ENCODE data around the gene FBXL2.
A peak's percentile ranks its signal among the peaks of the same experiment; 100 is the strongest.

Gene FBXL2

DNA sequence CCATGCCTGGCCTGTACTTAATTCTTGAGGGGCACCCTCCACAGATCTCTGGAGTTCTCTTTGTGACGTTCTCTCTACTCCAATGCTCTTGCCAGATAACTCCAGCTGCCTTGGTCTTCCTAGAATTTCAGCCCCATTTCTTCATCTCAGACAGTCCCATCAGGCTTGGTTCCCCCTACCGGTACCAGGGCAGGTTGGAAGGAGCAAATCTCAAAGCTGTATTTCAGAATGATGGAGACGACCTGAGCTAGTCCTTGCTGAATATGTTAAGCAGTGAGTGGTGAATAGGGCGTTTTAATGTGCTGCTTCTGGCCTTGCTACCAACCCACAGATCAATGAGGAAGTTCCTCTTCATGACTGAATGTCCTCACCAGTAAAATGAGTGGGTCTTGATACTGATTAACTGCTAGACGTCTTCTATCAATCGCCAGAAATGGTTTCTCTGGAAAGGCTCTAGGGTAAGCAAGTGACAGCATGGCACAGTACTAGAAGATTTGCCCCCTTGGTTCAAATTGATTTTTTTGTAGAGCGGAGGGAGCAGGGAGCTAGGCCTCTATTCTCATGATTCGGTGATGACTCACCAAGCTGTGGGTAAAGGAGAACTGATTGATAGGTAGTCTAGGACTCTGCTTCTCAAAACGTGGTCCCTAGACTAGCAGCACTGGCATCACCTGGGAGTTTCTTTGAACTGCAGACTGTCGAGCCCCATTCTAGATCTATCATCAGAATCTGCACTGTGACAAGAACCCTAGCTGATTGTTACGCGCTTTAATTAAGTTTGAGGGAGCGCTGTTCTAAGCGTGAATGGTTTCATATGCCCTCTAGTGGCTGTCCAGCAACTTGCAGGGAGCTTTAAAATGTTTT, 95.2 kb downstream of the FBXL2 start (continued):
- TF ChIP-seq, protein P1, sequence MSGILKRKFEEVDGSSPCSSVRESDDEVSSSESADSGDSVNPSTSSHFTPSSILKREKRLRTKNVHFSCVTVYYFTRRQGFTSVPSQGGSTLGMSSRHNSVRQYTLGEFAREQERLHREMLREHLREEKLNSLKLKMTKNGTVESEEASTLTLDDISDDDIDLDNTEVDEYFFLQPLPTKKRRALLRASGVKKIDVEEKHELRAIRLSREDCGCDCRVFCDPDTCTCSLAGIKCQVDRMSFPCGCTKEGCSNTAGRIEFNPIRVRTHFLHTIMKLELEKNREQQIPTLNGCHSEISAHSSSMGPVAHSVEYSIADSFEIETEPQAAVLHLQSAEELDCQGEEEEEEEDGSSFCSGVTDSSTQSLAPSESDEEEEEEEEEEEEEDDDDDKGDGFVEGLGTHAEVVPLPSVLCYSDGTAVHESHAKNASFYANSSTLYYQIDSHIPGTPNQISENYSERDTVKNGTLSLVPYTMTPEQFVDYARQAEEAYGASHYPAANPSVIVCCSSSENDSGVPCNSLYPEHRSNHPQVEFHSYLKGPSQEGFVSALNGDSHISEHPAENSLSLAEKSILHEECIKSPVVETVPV (CRISPR knock-in tag; IDR thresholded peaks at IDR 0.05) = no peak

DNA sequence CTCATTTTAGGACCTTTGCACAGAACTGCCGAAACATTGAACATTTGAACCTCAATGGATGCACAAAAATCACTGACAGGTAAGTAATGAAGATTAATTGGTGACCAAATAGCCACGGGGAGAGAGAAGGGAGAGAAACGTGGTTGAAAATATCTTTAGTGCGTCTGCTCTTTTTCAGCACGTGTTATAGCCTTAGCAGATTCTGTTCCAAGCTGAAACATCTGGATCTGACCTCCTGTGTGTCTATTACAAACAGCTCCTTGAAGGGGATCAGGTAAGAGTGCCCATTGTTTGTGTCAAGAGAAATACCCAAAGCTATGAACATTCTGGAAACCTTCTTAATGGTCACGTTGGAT, 95.8 kb downstream of the FBXL2 start:
- TF ChIP-seq, protein P2, sequence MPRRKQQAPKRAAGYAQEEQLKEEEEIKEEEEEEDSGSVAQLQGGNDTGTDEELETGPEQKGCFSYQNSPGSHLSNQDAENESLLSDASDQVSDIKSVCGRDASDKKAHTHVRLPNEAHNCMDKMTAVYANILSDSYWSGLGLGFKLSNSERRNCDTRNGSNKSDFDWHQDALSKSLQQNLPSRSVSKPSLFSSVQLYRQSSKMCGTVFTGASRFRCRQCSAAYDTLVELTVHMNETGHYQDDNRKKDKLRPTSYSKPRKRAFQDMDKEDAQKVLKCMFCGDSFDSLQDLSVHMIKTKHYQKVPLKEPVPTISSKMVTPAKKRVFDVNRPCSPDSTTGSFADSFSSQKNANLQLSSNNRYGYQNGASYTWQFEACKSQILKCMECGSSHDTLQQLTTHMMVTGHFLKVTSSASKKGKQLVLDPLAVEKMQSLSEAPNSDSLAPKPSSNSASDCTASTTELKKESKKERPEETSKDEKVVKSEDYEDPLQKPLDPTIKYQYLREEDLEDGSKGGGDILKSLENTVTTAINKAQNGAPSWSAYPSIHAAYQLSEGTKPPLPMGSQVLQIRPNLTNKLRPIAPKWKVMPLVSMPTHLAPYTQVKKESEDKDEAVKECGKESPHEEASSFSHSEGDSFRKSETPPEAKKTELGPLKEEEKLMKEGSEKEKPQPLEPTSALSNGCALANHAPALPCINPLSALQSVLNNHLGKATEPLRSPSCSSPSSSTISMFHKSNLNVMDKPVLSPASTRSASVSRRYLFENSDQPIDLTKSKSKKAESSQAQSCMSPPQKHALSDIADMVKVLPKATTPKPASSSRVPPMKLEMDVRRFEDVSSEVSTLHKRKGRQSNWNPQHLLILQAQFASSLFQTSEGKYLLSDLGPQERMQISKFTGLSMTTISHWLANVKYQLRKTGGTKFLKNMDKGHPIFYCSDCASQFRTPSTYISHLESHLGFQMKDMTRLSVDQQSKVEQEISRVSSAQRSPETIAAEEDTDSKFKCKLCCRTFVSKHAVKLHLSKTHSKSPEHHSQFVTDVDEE (CRISPR knock-in tag; IDR thresholded peaks at IDR 0.05) = no peak
- TF ChIP-seq CSDC2 (CRISPR knock-in tag; IDR thresholded peaks at IDR 0.05) (no peak), TOX (CRISPR knock-in tag; IDR thresholded peaks at IDR 0.05; ENCODE audit: borderline replicate concordance) (no peak), ZNF8 (CRISPR knock-in tag; IDR thresholded peaks at IDR 0.05) (no peak), ZNF565 (CRISPR knock-in tag; conservative IDR thresholded peaks at IDR 0.05; ENCODE audit: low read depth) (no peak), ZNF70 (CRISPR knock-in tag; IDR thresholded peaks at IDR 0.05) (no peak)
- ATAC-seq = no peak

DNA sequence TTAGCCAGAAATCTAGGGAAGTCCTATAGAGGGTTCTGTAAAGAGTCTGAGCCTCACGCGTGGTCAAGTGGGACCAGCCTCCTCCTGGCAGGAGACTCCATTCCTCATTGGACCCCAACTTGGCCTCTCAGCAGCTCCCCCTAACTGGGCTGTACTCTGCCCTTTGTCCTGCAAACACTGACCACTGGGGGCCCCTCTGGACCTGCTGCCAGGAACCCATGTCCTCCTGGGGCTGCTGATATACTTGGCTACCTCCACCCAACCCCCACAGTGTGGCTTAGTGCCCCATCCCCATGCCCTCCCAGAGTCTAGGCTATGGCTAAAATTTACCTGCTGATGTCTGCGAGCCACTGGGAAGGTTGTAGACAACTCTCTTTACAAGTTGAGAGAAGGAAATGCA, 100.2 kb downstream of the FBXL2 start:
- peak; percentile 9; the same call in 2 of the 3 replicates for ATAC-seq

DNA sequence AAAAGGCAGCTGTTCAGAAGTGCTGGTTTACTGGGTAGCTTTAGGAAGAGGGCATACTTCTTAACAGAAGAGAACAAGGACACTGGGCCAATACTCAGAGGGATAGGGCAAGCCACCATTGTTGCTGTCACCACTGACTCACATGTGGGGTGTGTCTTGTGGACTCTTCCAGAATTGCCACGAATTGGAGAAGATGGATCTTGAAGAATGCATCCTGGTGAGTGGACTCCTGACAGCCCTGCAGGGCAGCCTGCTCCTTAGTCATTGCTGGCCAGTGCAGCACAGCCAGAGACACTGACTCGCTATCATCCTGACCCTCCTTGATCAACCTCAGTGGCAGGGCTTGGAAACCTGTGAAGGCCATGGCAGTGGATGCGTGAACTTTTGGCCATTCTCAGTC, 100.7 kb downstream of the FBXL2 start:
- peak; percentile 60 for ATAC-seq
- no peak for TF ChIP-seq ARNTL (CRISPR knock-in tag; IDR thresholded peaks at IDR 0.05; ENCODE audit: borderline replicate concordance, low read depth)
- TF ChIP-seq ZNF8 (CRISPR knock-in tag; IDR thresholded peaks at IDR 0.05) = no peak
- TF ChIP-seq, protein P3, sequence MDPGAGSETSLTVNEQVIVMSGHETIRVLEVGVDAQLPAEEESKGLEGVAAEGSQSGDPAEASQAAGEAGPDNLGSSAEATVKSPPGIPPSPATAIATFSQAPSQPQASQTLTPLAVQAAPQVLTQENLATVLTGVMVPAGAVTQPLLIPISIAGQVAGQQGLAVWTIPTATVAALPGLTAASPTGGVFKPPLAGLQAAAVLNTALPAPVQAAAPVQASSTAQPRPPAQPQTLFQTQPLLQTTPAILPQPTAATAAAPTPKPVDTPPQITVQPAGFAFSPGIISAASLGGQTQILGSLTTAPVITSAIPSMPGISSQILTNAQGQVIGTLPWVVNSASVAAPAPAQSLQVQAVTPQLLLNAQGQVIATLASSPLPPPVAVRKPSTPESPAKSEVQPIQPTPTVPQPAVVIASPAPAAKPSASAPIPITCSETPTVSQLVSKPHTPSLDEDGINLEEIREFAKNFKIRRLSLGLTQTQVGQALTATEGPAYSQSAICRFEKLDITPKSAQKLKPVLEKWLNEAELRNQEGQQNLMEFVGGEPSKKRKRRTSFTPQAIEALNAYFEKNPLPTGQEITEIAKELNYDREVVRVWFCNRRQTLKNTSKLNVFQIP (CRISPR knock-in tag; IDR thresholded peaks at IDR 0.05; ENCODE audit: borderline replicate concordance, low read depth) = no peak
- TF ChIP-seq ISL1 (CRISPR knock-in tag; IDR thresholded peaks at IDR 0.05) = no peak
- TF ChIP-seq, protein P4, sequence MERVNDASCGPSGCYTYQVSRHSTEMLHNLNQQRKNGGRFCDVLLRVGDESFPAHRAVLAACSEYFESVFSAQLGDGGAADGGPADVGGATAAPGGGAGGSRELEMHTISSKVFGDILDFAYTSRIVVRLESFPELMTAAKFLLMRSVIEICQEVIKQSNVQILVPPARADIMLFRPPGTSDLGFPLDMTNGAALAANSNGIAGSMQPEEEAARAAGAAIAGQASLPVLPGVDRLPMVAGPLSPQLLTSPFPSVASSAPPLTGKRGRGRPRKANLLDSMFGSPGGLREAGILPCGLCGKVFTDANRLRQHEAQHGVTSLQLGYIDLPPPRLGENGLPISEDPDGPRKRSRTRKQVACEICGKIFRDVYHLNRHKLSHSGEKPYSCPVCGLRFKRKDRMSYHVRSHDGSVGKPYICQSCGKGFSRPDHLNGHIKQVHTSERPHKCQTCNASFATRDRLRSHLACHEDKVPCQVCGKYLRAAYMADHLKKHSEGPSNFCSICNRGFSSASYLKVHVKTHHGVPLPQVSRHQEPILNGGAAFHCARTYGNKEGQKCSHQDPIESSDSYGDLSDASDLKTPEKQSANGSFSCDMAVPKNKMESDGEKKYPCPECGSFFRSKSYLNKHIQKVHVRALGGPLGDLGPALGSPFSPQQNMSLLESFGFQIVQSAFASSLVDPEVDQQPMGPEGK (CRISPR knock-in tag; IDR thresholded peaks at IDR 0.05; ENCODE audit: borderline replicate concordance) = no peak
- no peak for TF ChIP-seq RARB (CRISPR knock-in tag; IDR thresholded peaks at IDR 0.05)
- TF ChIP-seq, protein P1 (CRISPR knock-in tag; IDR thresholded peaks at IDR 0.05) = no peak
- TF ChIP-seq ZFP30 (CRISPR knock-in tag; IDR thresholded peaks at IDR 0.05) = no peak
- TF ChIP-seq SNAI2 (CRISPR knock-in tag; IDR thresholded peaks at IDR 0.05) = no peak
- no peak for TF ChIP-seq BACH2 (CRISPR knock-in tag; IDR thresholded peaks at IDR 0.05; ENCODE audit: borderline replicate concordance)
- no peak for TF ChIP-seq TCF4 (CRISPR knock-in tag; IDR thresholded peaks at IDR 0.05; ENCODE audit: borderline replicate concordance)
- TF ChIP-seq, protein P5, sequence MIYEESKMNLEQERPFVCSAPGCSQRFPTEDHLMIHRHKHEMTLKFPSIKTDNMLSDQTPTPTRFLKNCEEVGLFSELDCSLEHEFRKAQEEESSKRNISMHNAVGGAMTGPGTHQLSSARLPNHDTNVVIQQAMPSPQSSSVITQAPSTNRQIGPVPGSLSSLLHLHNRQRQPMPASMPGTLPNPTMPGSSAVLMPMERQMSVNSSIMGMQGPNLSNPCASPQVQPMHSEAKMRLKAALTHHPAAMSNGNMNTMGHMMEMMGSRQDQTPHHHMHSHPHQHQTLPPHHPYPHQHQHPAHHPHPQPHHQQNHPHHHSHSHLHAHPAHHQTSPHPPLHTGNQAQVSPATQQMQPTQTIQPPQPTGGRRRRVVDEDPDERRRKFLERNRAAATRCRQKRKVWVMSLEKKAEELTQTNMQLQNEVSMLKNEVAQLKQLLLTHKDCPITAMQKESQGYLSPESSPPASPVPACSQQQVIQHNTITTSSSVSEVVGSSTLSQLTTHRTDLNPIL (CRISPR knock-in tag; IDR thresholded peaks at IDR 0.05; ENCODE audit: low read depth) = no peak
- no peak for TF ChIP-seq OSR1 (CRISPR knock-in tag; IDR thresholded peaks at IDR 0.05)
- no peak for TF ChIP-seq ZNF70 (CRISPR knock-in tag; IDR thresholded peaks at IDR 0.05)

More for the DNA sequence above, 100.2 kb downstream of the FBXL2 start:
- TF ChIP-seq ZFP3 (CRISPR knock-in tag; IDR thresholded peaks at IDR 0.05) = no peak
- no peak for TF ChIP-seq RARB (CRISPR knock-in tag; IDR thresholded peaks at IDR 0.05)
- no peak for TF ChIP-seq ZNF565 (CRISPR knock-in tag; conservative IDR thresholded peaks at IDR 0.05; ENCODE audit: low read depth)
- TF ChIP-seq PPARA (CRISPR knock-in tag; IDR thresholded peaks at IDR 0.05; ENCODE audit: borderline replicate concordance) = no peak
- TF ChIP-seq ZNF70 (CRISPR knock-in tag; IDR thresholded peaks at IDR 0.05) = no peak
- TF ChIP-seq SNAI2 (CRISPR knock-in tag; IDR thresholded peaks at IDR 0.05) = no peak
- TF ChIP-seq BACH2 (CRISPR knock-in tag; IDR thresholded peaks at IDR 0.05; ENCODE audit: borderline replicate concordance) = no peak
- TF ChIP-seq ISL1 (CRISPR knock-in tag; IDR thresholded peaks at IDR 0.05) = no peak
- TF ChIP-seq, protein P1 (CRISPR knock-in tag; IDR thresholded peaks at IDR 0.05) = no peak
